NCI-H2081 (cell line): ENCODE data around the gene SDHB.

ENCODE experiments used
- DNase-seq, 2 experiments: peaks; one replicate each; lab custom pipeline; 2025; lab: John Stamatoyannopoulos, UW

SDHB gene

DNA sequence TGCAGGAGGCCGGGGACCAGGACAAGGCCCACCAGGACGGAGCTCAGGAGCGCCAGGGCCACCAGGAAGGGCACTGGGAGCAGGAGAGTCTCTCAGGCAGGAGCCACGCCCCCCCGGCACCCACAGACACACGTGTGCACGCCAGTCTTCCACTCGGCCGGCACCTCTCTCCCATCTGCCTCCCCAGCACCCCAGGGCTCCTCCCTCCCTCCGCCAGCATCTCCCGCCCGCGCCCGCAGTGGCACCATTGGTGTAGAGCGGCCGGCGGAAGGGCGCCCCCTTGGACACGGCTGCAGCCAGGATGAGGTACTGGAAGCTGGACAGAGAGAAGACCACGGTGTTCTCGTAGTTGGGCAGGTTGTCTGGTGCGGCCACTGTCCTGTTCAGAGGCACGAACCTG lies 67.3 kb downstream of the SDHB start:
- no peak for DNase-seq

DNA sequence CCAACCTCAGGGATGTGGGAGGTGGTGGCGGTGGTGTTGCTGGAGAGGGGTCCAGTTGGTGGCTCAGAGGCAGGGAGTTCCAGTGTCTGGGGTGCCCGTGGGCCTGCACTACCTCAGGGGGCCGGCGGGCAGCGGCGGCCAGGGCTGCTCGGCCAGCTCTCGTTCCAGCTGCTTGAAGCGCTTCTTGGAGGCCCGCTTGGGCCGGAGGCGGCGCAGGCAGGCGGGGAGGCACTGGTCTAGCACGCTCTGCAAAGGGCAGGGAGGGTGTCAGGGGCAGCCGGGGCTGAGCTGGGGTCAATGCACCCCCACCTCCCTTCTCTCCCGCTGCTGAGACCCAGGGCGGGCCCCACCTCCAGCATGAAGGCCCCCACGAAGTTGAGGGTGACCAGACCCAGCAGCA lies 67.7 kb downstream of the SDHB start:
- DNase-seq, result no peak

DNA sequence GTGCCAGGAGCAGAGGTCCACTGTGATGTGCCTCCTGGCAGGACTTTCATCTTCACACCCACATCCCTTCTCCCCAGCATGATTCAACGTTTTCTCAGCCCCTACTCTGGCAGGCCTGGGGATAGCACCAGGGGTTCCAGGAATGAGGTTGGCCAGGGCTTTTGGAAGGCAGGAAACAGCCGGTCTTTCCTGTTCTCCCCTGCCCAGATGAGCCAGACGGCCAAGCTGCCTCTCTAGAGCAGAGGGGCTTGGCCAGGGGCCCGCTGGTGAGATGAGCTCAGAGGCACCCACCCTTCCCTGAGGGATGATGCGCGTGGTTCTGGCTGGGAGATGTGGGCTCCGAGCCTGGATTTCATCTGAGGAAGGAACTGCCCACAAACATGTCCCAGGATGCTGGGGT lies 69.1 kb downstream of the SDHB start:
- DNase-seq, result peak in 1 of 2 experiments; percentile 13

DNA sequence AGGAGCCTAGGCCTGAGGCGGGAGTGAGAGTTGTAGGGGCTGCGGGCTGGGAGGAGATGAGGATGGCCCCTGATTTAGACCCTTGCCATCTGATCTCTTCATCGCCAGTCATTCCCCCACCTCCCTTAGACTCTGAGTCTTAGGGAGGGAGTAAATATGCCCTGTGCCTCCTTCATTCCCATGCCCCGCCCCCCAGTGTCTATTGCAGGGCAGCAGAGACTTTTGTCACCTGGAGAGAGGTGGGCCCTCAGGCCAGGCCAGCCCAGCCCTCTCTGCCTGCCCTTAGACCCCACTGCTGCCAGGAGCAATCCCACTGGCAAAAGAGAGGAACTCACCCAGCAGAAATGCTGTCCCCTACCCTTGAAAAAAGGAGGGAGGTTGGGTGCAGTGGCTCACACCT lies 70.2 kb downstream of the SDHB start:
- no peak for DNase-seq

DNA sequence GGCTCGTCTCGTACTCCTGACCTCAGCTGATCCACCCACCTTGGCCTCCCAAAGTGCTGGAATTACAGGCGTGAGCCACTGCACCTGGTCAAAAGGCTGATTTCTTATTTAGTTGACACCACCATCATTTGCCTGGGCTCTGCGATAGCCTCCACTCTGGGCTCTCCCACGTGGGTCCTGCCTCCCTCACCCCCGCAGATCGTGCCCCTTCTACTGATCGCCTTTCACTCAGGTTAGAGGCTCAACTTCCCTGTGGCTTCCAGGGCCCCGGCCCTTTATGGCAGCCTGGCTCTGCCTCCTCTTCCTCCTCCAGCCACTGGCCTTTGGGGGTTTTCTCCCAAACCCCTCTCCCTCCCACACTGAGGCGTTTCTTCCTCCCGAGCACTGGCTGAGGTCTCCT lies 70.9 kb downstream of the SDHB start:
- DNase-seq, result no peak

DNA sequence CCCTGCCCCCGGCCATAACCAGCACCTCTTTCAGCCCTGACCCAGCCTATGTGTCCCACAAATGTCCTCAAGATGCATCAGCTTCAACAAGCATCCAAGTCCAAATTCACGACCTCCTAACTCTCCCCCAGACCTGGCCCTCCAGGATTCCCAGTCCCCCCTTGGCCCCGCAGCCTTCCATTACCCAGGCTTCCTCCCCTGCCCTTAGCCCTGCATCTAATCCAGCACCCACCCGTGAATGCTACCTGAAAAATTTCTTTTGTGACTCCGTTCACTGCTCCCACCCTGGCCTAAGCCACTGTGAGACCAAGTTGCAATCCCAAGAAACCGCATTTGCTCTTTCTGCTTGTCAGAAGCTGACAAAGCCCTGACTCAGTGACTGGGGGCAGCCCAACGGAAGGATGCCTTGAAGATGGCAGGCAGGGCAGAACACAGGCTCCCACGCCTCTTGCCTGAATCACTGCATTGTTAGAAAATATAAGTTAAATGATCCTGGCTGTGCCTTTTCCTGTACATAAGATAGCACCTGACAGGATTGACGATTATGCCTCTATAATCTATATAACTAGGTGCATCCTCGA lies 72.5 kb downstream of the SDHB start:
- no peak for DNase-seq

DNA sequence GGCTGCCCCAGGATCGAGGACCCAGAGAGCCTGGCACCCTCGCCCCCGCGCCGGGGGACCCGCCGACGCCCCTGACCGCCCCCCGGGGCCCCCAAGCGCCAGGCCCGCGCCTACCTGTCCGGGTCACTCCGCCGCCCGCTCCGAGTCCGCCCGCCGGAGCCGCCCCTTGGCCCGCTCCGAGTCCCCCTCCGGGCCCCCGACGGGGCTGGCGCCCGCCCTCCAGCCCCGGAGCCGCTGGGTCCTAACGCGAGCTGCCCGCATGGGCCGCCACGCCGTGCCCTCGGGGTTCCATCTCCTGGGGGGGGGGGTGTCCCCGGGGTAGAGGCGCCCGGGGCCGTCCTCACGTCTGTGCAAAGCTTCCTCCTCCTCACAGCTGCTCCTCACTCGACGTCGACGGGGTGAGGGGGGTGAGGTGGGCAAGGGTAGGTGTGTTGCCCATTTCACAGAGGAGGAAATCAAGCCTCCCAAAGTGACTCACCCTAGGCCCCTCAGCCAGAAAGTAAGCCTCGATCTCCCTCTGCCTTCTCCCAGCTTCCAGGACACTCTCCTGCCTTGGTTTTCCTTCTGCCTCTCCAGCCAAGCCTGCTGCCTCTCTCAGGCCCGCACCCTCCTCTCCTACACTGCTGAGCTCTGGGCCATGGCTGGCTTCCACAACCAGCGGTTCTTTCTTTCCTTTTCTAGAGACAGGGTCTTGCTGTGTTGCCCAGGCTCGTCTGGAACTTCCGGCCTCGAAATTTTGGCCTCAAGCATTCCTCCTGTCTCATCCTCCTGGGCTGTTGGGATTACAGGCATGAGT lies 73.2 kb downstream of the SDHB start, which contains the start of gene MFAP2:
TSS of gene MFAP2 (minus strand) at position 148 of the 796 bp plus-strand sequence. CDS start 2,347 bp downstream, outside the sequence.
- no peak for DNase-seq

DNA sequence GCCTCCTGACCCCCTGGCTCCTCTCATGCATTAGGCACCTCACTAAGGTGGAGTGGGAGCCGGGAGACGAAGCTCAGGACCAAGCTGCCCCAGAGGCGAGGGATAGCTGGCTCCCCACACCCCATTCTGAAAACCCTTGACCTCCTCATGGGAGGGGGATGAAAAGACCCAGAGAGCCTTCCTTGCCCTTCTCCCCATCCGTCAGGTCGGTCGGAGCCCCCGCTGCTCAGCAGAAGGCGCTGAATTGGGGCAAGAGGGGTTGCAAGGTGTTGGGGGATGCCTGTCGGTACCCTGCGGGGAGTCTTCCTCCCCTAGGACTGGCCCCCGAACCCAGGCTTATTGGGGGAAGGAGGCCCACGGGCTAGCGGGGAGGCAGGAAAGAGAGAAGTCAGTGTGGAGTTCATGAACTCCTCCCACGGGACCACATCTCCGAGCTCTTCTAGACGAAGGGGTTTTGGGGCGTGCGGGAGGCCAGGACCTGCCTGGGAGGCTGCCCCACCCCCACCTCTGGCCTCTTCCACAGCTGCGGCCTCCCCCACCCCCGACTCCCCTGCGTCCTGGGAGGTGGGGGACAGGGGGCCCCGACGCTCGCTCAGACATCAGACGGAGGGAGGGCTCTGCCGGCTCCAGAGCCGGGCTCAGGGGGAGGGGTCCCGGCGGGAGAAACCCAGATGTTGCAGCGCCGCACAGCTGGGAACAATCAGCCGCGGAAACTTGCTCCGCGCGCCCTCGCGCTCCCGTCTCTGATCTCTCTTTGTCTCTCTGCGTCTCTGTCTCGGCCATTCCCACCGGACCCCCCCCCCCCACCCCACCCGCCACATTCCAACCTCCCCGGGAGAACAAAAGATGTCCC lies 74.1 kb downstream of the SDHB start:
- DNase-seq, result no peak

DNA sequence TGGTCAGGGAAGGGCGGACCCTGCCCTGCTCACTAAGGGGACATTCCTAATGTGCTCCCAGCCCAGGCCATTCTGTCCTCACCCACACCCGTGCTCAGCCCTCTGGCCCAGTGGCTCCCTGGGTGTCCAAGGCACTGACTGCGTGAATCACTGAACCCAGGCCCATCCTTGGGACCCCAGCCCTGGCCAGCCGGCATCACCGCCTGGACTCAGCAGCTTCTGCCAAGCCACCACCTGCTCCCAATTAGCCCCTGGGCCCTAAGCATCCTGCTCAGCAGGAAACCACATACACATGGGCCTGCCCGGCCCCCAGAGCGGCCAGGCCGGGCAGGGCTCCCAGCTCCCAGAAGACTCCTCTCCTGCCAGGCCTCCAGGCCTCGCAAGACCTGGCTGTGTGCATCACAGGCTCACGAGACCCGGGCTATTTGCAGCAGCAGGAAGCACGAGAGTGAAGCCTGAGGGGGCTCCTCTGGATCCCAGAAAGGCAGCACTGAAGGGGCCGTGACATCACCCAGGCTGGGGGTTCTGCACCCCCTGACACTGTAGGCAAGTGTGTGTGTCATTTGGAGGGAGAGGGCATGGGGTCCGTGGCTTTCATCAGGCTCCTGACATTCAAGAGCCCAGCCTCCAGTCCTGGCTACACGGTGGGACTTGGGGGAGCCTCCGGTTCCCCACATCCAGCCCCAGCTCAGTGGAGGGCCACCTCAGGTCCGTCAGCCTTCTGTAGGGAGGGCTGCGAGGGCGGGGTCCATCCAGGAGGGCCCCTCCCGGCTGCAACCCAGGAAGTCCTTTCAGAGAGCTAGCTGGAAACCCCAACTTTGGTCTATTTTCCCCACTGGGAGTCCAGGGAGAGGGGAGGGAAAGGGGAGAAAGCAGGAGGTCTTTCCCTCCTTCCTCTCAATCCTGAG lies 75.0 kb downstream of the SDHB start:
- DNase-seq, result peak in 1 of 2 experiments; percentile 34

DNA sequence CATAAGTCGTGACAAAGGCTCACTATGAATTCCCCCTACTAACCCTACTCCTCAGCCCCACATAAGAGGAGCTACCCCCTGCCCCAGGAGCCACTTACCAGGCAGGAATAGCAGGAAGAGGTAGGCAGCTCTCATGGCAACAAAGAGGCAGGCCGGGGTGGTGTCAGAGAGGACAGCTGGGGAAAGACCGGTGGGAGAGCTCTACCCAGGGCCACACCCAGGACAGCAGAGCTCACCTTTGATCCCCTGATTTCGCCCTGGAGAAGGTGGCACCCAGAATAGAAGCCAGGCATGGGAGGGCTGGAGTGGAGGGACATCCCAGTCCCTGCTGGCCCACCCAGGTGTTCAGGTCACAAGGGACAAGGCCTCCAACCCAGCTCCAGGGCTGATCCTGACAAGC lies 75.7 kb downstream of the SDHB start:
- DNase-seq, result no peak

DNA sequence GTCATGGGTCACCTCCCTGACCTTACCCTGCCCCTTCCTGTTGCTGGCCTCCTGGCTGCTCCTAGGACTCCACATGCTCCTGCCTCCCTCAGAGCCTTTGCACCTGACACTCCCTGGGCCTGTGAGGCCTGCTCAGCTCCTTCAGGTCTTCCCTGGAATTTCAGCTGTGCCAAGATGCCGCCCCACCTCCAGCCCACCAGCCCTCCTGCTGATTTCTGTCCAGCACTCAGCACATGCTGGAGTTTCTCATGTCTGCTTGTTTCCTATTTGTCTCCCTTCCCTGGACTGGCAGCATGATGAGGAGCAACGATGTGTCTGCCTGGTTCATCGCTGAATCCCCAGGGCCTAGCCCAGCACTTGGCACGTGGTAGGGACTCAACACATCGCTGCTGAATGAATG lies 76.5 kb downstream of the SDHB start:
- DNase-seq, result no peak

DNA sequence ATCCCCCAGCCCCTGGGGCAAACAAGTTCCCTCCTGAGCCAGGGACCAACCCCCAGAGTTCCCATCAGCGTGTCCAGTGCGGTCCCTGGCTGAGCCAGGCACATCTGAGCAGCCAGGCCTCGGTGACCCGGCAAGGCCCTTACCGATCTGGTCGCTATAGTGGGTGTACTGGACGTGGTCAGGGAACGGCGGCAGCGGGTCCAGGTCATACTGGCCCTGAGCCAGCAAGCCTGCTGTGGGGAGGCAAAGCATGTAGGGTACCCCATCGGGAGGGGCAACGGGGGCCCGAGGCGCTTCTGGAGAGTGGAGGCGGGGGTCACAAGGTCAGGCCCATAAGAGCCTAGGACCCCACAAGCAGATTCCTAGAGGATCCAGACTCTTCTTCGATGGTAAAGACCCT lies 76.9 kb downstream of the SDHB start:
- DNase-seq, result no peak

DNA sequence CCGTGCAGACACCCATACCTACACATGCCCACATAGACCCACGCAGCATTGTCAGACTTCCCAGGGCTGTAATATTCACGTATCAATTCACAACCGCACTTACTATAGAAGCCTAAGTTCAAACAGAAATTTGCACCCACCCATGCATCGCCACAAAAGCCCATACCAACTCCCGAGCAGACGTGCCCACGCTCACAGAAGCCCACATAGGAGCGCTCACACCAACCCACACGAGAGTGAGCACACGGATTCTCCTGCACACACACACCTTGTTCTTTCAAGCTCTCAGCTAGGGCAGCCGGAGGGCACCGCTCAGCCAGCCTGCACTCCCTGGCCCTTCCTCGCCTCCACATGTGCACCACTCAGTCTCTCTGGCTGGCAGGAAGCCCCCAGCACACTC lies 78.0 kb downstream of the SDHB start:
- DNase-seq, result no peak

DNA sequence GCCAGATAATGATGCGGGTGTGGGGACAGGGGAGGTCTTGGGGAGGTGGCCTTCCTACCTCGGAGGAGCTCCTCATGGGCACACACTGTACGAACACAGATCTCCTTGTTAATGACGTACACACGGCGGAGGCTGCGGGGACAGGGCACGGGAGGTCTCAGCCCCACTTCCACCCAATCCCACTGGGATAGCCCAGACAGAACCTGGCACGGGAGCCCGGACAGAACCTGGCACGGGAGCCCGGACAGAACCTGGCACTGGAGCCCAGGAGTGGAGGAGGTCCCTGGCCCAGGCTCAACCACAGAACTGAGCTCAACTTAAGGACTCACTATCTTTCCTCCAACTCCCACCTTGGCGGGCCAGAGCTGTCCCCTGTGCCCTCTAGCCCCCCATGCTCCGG lies 78.6 kb downstream of the SDHB start:
- no peak for DNase-seq

DNA sequence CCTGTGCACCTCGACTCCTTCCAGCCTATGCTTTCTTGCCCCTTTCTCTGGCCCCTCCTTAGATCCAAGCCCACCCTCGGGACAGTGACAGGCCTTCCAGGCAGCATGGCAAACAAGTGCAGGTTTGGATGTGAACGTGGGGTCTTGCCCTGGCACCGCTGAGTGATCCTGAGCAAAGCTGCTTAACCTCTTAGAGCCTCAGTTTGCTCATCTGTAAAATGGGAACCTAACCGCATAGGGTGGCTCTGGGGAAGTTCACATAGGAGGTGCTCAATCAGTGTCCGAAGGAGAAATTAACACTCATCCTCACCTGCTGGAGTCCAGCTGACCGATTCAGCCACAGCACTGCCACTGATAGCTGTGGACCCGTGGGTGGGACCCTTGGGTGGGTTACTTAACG lies 80.6 kb downstream of the SDHB start:
- no peak for DNase-seq

DNA sequence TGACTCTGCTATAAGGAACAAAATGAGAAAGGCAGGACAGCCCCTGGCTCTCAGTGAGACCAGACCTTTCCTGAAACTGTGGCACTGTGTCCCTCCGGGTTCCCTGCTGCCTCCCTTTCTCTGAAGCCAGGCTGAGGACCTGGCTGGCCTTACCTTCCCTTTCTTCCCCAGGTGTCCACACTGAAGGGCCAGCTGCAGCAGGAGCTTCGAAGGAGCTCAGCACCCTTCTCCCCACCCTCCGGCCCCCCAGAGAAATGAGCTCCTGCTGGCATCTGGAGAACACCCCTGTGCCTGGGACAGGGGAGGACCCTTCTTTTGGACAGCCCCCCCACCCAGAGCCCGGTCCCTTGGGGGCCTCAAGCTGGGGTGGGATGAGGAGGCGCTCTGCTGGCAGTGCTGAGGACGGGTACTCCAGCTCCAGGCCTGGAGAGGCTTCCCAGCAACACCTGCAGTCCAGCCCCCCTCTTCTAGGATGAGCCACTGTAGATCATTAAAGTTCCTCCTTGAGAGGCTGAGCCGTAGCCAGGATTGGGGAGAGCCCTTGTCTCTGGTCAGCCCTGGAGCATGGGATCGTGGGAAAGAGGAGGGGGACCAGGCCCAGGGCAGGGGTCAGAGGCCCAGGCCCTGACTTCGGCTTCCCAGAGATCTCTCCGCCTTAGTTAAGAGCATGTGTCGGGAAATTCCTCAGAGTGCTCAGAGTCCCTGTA lies 81.5 kb downstream of the SDHB start:
- DNase-seq, result no peak

DNA sequence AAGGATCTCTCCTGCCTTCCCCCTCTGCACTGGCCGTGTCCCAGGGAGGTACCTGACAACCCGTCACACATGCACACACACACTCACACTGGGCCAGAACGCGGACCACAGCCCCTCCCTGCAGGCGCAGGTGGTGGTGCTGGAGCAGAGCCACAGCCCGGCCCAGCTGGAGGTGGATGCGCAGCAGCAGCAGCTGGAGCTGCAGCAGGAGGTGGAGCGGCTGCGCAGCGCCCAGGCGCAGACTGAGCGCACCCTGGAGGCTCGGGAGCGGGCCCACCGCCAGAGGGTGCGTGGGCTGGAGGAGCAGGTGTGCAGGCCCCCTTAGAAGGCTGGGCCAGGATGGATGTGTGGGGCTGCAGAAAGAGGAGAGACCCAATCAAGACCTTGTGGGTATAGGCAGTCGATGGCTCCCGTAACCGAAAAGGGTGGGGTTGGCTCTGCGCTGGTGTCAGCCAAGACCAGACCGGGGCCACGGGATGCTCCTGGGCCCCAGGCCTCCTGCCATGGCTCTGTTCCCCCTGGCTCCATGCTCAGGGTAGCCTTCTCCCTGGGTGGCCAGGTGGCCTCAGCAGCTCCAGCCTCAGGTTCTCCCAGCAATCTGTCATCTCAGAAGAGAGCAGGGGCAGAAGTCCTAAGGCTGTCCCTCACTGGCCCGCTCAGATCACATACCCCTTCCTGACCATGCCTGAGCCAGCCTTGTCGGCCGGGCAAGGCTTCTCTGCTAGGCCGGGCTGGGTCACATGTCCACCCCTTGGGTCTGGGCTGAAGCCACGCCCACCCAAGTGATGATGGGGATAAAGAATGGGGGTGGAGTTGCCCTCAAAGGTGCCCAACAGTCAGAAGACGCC lies 82.3 kb downstream of the SDHB start:
- peak; percentile 79 to 91 for DNase-seq

DNA sequence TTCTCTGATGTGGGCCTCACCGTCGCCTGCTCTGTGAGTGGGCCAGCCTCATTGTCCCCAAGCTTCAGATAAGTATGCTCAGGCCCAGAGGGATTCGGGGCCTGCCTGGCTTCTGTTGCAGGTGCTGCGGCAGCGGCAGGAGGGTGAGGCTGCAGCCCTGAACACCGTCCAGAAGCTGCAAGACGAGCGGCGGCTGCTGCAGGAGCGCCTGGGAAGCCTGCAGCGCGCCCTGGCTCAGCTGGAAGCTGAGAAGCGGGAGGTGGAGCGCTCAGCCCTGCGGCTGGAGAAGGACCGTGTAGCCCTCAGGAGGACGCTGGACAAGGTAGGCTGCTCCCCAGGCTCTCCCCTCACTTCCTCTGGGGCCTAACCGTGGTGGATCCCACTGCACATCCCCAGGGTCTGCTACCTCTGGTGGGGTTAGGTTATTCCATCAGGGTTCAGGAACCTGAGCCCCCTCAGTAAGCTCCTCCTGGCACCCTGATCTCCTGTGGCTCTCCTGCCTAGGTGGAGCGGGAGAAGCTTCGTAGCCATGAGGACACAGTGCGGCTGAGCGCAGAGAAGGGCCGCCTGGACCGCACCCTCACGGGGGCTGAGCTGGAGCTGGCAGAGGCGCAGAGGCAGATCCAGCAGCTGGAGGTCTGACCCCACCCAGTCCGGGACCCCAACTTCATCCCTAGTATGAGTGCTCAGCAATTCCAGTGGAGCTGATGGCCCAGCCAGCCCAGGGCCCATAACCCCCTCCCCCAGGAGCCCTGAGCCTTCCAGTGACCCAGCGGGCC lies 83.5 kb downstream of the SDHB start:
- no peak for DNase-seq

DNA sequence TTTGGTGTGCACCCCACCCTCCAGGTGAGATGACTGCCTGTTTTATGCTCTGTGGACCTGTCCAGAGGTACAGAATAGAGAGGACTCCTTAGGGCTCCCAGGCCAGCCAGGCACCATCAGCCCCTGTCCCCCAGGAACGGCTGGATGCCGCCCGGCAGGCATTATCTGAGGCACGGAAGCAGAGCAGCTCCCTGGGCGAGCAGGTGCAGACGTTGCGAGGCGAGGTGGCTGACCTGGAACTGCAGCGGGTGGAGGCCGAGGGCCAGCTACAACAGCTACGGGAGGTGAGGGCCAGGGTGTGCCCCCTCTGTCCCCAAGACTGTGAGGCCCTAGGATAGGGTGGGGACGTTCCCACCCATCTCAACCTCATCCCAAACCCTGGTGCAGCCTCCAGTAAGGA lies 84.2 kb downstream of the SDHB start:
- DNase-seq, result no peak
